Activated T-helper 1 cell treated with Interleukin-2 at 50 U/mL for 16 hours (primary cell): ENCODE results near the gene PHF5A.
"Not testable (repeated sequence)": the region's sequence is repeated elsewhere in the genome, so short reads cannot be mapped to it uniquely, and the experiment has no call there.

ENCODE experiments used
- DNase-seq: peaks from one replicate; pipeline ENCODE4 v3.0.0-alpha.2; 2020; ENCODE audit warnings: low read depth

PHF5A gene

DNA sequence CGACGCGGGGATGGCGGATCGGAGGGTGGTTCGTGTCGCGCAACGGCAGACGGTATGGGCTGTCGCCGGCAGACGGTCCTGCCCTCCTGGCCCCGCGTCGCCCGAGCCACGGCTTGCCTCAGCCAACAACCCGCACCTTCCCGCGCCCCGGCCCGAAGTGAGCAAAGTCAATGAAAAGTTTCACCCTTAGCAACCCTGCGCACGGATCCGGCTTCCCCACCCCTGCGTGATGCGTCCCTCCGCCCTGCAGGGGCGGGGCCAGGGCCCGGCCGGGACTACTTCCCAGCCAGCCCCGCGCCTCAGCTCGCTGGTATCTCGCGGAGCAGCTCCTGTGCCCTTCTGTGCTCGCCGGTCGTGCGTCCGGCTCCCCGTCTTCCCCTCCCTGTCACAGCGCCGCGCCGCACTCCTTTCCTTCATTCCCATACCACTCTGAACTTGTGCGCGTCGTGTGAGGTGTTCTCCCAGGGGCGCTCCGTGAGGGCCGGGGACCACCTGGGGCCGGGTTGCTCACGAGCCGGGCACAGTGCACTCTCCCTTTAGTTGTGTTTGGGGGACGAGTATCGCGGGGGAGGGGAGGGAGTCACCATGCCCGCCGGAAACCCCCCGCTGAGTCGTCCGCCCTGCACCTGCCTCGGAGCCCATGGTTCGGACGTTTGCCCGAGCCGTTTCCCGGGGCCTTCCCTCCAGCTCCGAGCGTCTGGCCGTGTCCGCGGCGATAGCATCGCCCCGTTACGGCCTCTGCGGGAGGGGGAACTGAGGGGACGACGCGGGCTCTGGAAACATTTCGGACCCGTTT is 21.7 kb downstream of the PHF5A start, which contains the start of gene TOB2:
TSS of gene TOB2 (minus strand) at position 163 of the 796 bp plus-strand sequence. CDS start 9,456 bp downstream, outside the sequence.
- peak; percentile 91 for DNase-seq

GRCh38 chr22:41446057-41446501 is 22.4 kb downstream of the PHF5A start:
- DNase-seq: no peak

- DNase-seq: no peak
Measured at GRCh38 chr22:41445129-41446056, 23.1 kb downstream of the PHF5A start.

GRCh38 chr22:41444360-41445128 is 23.9 kb downstream of the PHF5A start:
- peak; percentile 72 for DNase-seq

- DNase-seq: no peak
Measured at GRCh38 chr22:41442240-41442792, 26.2 kb downstream of the PHF5A start.

- not testable (repeated sequence) for DNase-seq
Measured at GRCh38 chr22:41440511-41440910, 28.0 kb downstream of the PHF5A start.

GRCh38 chr22:41437198-41437597 is 31.3 kb downstream of the PHF5A start:
- no peak for DNase-seq

- no peak for DNase-seq
Measured at GRCh38 chr22:41436322-41437113, 32.0 kb downstream of the PHF5A start.

- DNase-seq: no peak
Measured at GRCh38 chr22:41435560-41435959, 32.9 kb downstream of the PHF5A start.

- DNase-seq: not testable (repeated sequence)
Measured at GRCh38 chr22:41434361-41435003, 34.0 kb downstream of the PHF5A start.

GRCh38 chr22:41433480-41433879 is 35.0 kb downstream of the PHF5A start:
- DNase-seq: not testable (repeated sequence)

DNA sequence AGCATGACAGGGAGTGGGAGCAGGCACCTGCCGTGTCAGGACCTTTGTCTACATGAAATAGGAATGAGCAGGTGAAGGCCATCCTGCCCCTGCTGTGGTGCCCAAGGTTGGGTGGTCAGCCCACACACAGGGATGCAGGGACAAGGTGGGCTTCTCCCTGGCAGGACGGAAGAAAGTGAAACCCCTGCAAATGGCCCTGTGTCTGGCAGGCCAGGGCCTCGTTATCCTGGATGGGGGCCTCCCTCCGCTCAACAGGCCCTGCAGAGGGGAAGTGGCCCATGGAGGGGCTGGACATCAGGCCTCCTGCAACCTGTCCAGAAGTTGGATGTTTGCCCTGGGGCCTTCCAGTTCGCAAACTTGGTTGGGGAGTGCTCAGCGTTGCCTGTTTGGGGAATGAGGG is 36.8 kb downstream of the PHF5A start:
- no peak for DNase-seq

- DNase-seq: no peak
Measured at GRCh38 chr22:41429951-41430332, 38.5 kb downstream of the PHF5A start.

GRCh38 chr22:41429232-41429950 is 39.1 kb downstream of the PHF5A start:
- no peak for DNase-seq

- DNase-seq: no peak
Measured at GRCh38 chr22:41425660-41426365, 42.7 kb downstream of the PHF5A start.

DNA sequence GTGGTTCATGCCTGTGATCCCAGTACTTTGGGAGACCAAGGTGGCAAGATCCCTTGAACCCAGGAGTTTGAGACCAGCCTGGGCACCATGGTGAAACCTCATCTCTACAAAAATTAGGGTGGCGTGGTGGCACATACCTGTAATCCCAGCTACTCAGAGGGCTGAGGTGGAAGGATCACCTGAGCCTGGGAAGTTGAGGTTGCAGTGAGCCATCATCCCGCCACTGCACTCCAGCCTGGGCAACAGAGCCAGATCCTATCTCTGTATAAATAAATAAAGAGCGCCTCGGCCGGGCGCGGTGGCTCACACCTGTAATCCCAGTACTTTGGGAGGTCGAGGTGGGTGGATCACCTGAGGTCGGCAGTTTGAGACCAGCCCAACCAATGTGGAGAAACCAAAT is 49.8 kb downstream of the PHF5A start:
- DNase-seq: no peak

DNA sequence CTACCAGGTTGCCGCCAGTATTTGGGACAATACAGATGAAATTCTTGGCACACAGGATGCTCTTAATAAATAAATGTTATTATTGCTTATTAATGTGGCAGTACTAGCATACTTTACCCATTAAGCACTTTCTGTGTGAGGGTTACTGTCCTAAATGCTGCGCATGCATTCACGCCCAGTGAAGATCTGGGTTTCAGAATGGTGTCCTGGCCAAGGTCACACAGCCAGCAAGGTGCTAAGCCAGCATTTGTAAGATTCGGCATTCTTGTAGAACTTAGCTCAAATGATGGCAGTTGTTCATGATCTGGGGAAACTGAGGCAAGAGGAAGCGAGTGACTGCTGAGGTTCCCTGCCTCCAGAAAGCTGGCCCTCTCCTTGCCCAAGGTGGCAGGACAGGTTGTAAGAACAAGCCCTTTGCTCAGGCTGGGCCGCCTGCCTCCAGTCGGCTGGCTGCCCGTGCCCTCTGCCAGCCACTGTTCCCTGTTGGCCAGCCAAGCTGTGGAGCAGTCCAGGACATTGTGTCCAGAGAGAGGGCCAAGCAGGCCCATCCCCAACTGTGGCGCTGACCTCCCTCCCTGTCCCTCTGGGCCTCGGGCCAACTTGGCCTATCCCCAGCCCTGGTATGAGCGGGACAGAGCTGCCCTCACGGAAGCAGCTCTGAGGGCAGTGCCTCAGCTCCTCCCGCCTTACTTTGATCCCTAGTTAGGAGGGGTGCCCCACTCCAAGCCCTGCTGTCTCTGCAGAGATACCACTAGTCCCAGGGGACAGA is 50.7 kb downstream of the PHF5A start:
- no peak for DNase-seq

- DNase-seq: no peak
Measured at GRCh38 chr22:41415554-41415953, 52.9 kb downstream of the PHF5A start.
